GM21786 (cell line): ENCODE data around the gene SLC41A1.

Experiments used
- ATAC-seq: cut with Tn5 transposase; IDR thresholded peaks from one replicate; pipeline ENCODE4 v1.9.1; 2021; ENCODE audit not compliant: unreplicated experiment

Gene SLC41A1

GRCh38 chr1:205760606-205761005, 52.4 kb downstream of the SLC41A1 start:
- no peak for ATAC-seq

- no peak for ATAC-seq
Measured at GRCh38 chr1:205756552-205756951, 56.4 kb downstream of the SLC41A1 start.

GRCh38 chr1:205754857-205755256, 58.1 kb downstream of the SLC41A1 start:
- ATAC-seq, result no peak

GRCh38 chr1:205751036-205751651, 61.9 kb downstream of the SLC41A1 start:
- ATAC-seq, result no peak

- ATAC-seq, result peak; percentile 78
Measured at GRCh38 chr1:205750138-205751035, 62.6 kb downstream of the SLC41A1 start, which contains the start of gene NUCKS1. Gene NUCKS1, minus strand, starts transcription at chr1:205750182. Its CDS starts 209 bp downstream, at chr1:205749973.

GRCh38 chr1:205749234-205750137, 63.5 kb downstream of the SLC41A1 start:
- peak; percentile 57 for ATAC-seq

- peak; percentile 10 for ATAC-seq
Measured at GRCh38 chr1:205748403-205749233, 64.4 kb downstream of the SLC41A1 start.

- ATAC-seq, result no peak
Measured at GRCh38 chr1:205746757-205747412, 66.1 kb downstream of the SLC41A1 start.

GRCh38 chr1:205744403-205744802, 68.6 kb downstream of the SLC41A1 start:
- no peak for ATAC-seq

- no peak for ATAC-seq
Measured at GRCh38 chr1:205743977-205744376, 69.0 kb downstream of the SLC41A1 start.

GRCh38 chr1:205741681-205742080, 71.3 kb downstream of the SLC41A1 start:
- ATAC-seq, result no peak

- no peak for ATAC-seq
Measured at GRCh38 chr1:205739348-205740160, 73.4 kb downstream of the SLC41A1 start.
